ENCODE data around the gene ENKD1. TPM values are rescaled to one million over a fixed set of nuclear protein-coding genes. Genes with fewer than 3 reads are reported as not detected.

The ENKD1 gene
- total and polyA plus RNA-seq, 2 of the 13 experiments (the other 11 are each of a cell fraction or from before 2014, with no cell fraction given): 10.8 to 20.8 TPM

GRCh38 chr16:67667817-67668494, 1.4 kb upstream of the ENKD1 start (continued):
- TF ChIP-seq ZNF407 (CRISPR knock-in tag; IDR thresholded peaks at IDR 0.05; ENCODE audit: not compliant biosample characterization) (peak; percentile 40), SIX4 (CRISPR knock-in tag; IDR thresholded peaks at IDR 0.05) (no peak), JUN (CRISPR knock-in tag; IDR thresholded peaks at IDR 0.05) (peak; percentile 57), NFE2L1 (CRISPR knock-in tag; IDR thresholded peaks at IDR 0.05; ENCODE audit: borderline replicate concordance) (peak; percentile 54; the same call in 1 of the 2 replicates), SP1 (IDR thresholded peaks at IDR 0.05) (no peak), SP1 (CRISPR knock-in tag; IDR thresholded peaks at IDR 0.05) (peak; percentile 49; the same call in 1 of the 2 replicates), RBFOX2 (IDR thresholded peaks at IDR 0.05; ENCODE audit: low read depth, low read length) (peak; percentile 46), THAP9 (CRISPR knock-in tag; IDR thresholded peaks at IDR 0.05; ENCODE audit: borderline replicate concordance) (peak; percentile 49; the same call in 1 of the 2 replicates), ZNF709 (CRISPR knock-in tag; IDR thresholded peaks at IDR 0.05) (peak; percentile 34; the same call in 1 of the 2 replicates), JUND (CRISPR knock-in tag; IDR thresholded peaks at IDR 0.05) (peak; percentile 65; the same call in 1 of the 2 replicates), TEF (CRISPR knock-in tag; IDR thresholded peaks at IDR 0.05) (no peak), ZNF883 (CRISPR knock-in tag; IDR thresholded peaks at IDR 0.05; ENCODE audit: not compliant biosample characterization) (peak; percentile 31), ZNF782 (CRISPR knock-in tag; IDR thresholded peaks at IDR 0.05; ENCODE audit: borderline replicate concordance) (peak; percentile 92), NFYC (CRISPR knock-in tag; IDR thresholded peaks at IDR 0.05) (0 out of 2 replicates have a peak, but pooled peaks have one; percentile 21), ZBTB37 (CRISPR knock-in tag; IDR thresholded peaks at IDR 0.05) (no peak; the same call in 1 of the 2 replicates)

All from HepG2 (cell line).